ENCODE data around the gene NRXN3. TPM values are rescaled to one million over a fixed set of nuclear protein-coding genes. Genes with fewer than 3 reads are reported as not detected.

Gene NRXN3
- total RNA-seq, 2 experiments from 2014 or later: not detected

GRCh38 chr14:79871136-79871535 is 1701.0 kb downstream of the NRXN3 start:
- H3K27me3 Mint-ChIP-seq: no peaks in the 10 kb centered on the region
- no peaks in the 10 kb centered on the region for H3K36me3 Mint-ChIP-seq (ENCODE audit: low read depth)
- DNase-seq: no peak
- ChIA-PET CTCF (no interaction called here), POLR2A (no interaction called here)
- H3K27ac Mint-ChIP-seq: no peak overlapping the region
- H3K4me1 Mint-ChIP-seq: no peaks in the 10 kb centered on the region
- H3K4me3 Mint-ChIP-seq: no peak overlapping the region
- peaks cover 3% of the 10 kb centered on the region for H3K9me3 Mint-ChIP-seq

- ChIA-PET POLR2A (no interaction called here), CTCF (no interaction called here)
- no peak for DNase-seq
- Mint-ChIP-seq H3K27me3 (no peaks in the 10 kb centered on the region), H3K4me3 (no peak overlapping the region), H3K27ac (no peak overlapping the region), H3K4me1 (no peaks in the 10 kb centered on the region), H3K9me3 (peaks cover 2% of the 10 kb centered on the region), H3K36me3 (ENCODE audit: low read depth) (no peaks in the 10 kb centered on the region)
These were observed 1708.1 kb downstream of the NRXN3 start for GRCh38 chr14:79878229-79878628.

- no peak overlapping the region for H3K27ac Mint-ChIP-seq
- no peaks in the 10 kb centered on the region for H3K36me3 Mint-ChIP-seq (ENCODE audit: low read depth)
- peaks cover 2% of the 10 kb centered on the region for H3K9me3 Mint-ChIP-seq
- H3K4me1 Mint-ChIP-seq: no peaks in the 10 kb centered on the region
- no peak overlapping the region for H3K4me3 Mint-ChIP-seq
- no peak for DNase-seq
- H3K27me3 Mint-ChIP-seq: no peaks in the 10 kb centered on the region
- ChIA-PET CTCF (no interaction called here), POLR2A (no interaction called here)
These were observed 1708.6 kb downstream of the NRXN3 start for GRCh38 chr14:79878785-79879184.

- H3K9me3 Mint-ChIP-seq: peaks cover 1% of the 10 kb centered on the region
- no peaks in the 10 kb centered on the region for H3K36me3 Mint-ChIP-seq (ENCODE audit: low read depth)
- ChIA-PET CTCF (no interaction called here), POLR2A (no interaction called here)
- H3K4me1 Mint-ChIP-seq: no peaks in the 10 kb centered on the region
- DNase-seq: no peak
- no peaks in the 10 kb centered on the region for H3K27me3 Mint-ChIP-seq
- H3K4me3 Mint-ChIP-seq: no peak overlapping the region
- H3K27ac Mint-ChIP-seq: no peak overlapping the region
These were observed 1711.1 kb downstream of the NRXN3 start for GRCh38 chr14:79881299-79881698.

- DNase-seq: no peak
- H3K9me3 Mint-ChIP-seq: no peaks in the 10 kb centered on the region
- H3K36me3 Mint-ChIP-seq (ENCODE audit: low read depth): no peaks in the 10 kb centered on the region
- no peak overlapping the region for H3K4me3 Mint-ChIP-seq
- no peaks in the 10 kb centered on the region for H3K4me1 Mint-ChIP-seq
- no peak overlapping the region for H3K27ac Mint-ChIP-seq
- POLR2A ChIA-PET: no interaction called here
- CTCF ChIA-PET: no interaction called here
- no peaks in the 10 kb centered on the region for H3K27me3 Mint-ChIP-seq
These were observed 1720.4 kb downstream of the NRXN3 start for GRCh38 chr14:79890527-79890926.

GRCh38 chr14:79896009-79896408 is 1725.8 kb downstream of the NRXN3 start:
- ChIA-PET CTCF (no interaction called here), POLR2A (no interaction called here)
- Mint-ChIP-seq H3K4me3 (no peak overlapping the region), H3K27me3 (no peaks in the 10 kb centered on the region), H3K9me3 (peaks cover 2% of the 10 kb centered on the region), H3K27ac (no peak overlapping the region), H3K36me3 (ENCODE audit: low read depth) (no peaks in the 10 kb centered on the region), H3K4me1 (no peaks in the 10 kb centered on the region)
- no peak for DNase-seq

GRCh38 chr14:79899610-79900009 is 1729.4 kb downstream of the NRXN3 start:
- ChIA-PET CTCF (no interaction called here), POLR2A (no interaction called here)
- DNase-seq: no peak
- Mint-ChIP-seq H3K27ac (no peak overlapping the region), H3K36me3 (ENCODE audit: low read depth) (no peaks in the 10 kb centered on the region), H3K4me1 (no peaks in the 10 kb centered on the region), H3K4me3 (no peak overlapping the region), H3K9me3 (peaks cover 2% of the 10 kb centered on the region), H3K27me3 (no peaks in the 10 kb centered on the region)

- H3K9me3 Mint-ChIP-seq: no peaks in the 10 kb centered on the region
- CTCF ChIA-PET: no interaction called here
- no peaks in the 10 kb centered on the region for H3K4me1 Mint-ChIP-seq
- no peaks in the 10 kb centered on the region for H3K36me3 Mint-ChIP-seq (ENCODE audit: low read depth)
- no peak overlapping the region for H3K4me3 Mint-ChIP-seq
- H3K27ac Mint-ChIP-seq: no peak overlapping the region
- POLR2A ChIA-PET: no interaction called here
- H3K27me3 Mint-ChIP-seq: no peaks in the 10 kb centered on the region
- DNase-seq: no peak
These were observed 1734.3 kb downstream of the NRXN3 start for GRCh38 chr14:79904497-79904896.

- POLR2A ChIA-PET: no interaction called here
- CTCF ChIA-PET: no interaction called here
- no peaks in the 10 kb centered on the region for H3K4me1 Mint-ChIP-seq
- no peak for DNase-seq
- H3K4me3 Mint-ChIP-seq: no peak overlapping the region
- no peaks in the 10 kb centered on the region for H3K9me3 Mint-ChIP-seq
- H3K27ac Mint-ChIP-seq: no peak overlapping the region
- H3K27me3 Mint-ChIP-seq: no peaks in the 10 kb centered on the region
- H3K36me3 Mint-ChIP-seq (ENCODE audit: low read depth): no peaks in the 10 kb centered on the region
These were observed 1736.8 kb downstream of the NRXN3 start for GRCh38 chr14:79906994-79907393.

- ChIA-PET CTCF (no interaction called here), POLR2A (no interaction called here)
- H3K9me3 Mint-ChIP-seq: peaks cover 10% of the 10 kb centered on the region
- no peak overlapping the region for H3K4me3 Mint-ChIP-seq
- H3K27me3 Mint-ChIP-seq: no peaks in the 10 kb centered on the region
- H3K36me3 Mint-ChIP-seq (ENCODE audit: low read depth): no peaks in the 10 kb centered on the region
- no peak for DNase-seq
- no peak overlapping the region for H3K27ac Mint-ChIP-seq
- no peaks in the 10 kb centered on the region for H3K4me1 Mint-ChIP-seq
These were observed 1739.9 kb downstream of the NRXN3 start for GRCh38 chr14:79910086-79910485.

- no peak for DNase-seq
- H3K27me3 Mint-ChIP-seq: no peaks in the 10 kb centered on the region
- H3K9me3 Mint-ChIP-seq: peaks cover 10% of the 10 kb centered on the region
- ChIA-PET POLR2A (no interaction called here), CTCF (no interaction called here)
- no peak overlapping the region for H3K4me3 Mint-ChIP-seq
- H3K4me1 Mint-ChIP-seq: no peaks in the 10 kb centered on the region
- no peaks in the 10 kb centered on the region for H3K36me3 Mint-ChIP-seq (ENCODE audit: low read depth)
- no peak overlapping the region for H3K27ac Mint-ChIP-seq
These were observed 1741.6 kb downstream of the NRXN3 start for GRCh38 chr14:79911744-79912143.

GRCh38 chr14:79914595-79914994 is 1744.4 kb downstream of the NRXN3 start:
- Mint-ChIP-seq H3K36me3 (ENCODE audit: low read depth) (no peaks in the 10 kb centered on the region), H3K4me1 (no peaks in the 10 kb centered on the region), H3K27me3 (no peaks in the 10 kb centered on the region), H3K27ac (no peak overlapping the region), H3K4me3 (no peak overlapping the region), H3K9me3 (peaks cover 10% of the 10 kb centered on the region)
- no peak for DNase-seq
- CTCF ChIA-PET: no interaction called here
- POLR2A ChIA-PET: no interaction called here

- no peaks in the 10 kb centered on the region for H3K4me1 Mint-ChIP-seq
- POLR2A ChIA-PET: no interaction called here
- no peaks in the 10 kb centered on the region for H3K36me3 Mint-ChIP-seq (ENCODE audit: low read depth)
- H3K27me3 Mint-ChIP-seq: no peaks in the 10 kb centered on the region
- H3K4me3 Mint-ChIP-seq: no peak overlapping the region
- no peak overlapping the region for H3K27ac Mint-ChIP-seq
- no peak for DNase-seq
- CTCF ChIA-PET: no interaction called here
- H3K9me3 Mint-ChIP-seq: peaks cover 10% of the 10 kb centered on the region
These were observed 1745.2 kb downstream of the NRXN3 start for GRCh38 chr14:79915406-79915805.

GRCh38 chr14:79916281-79916680 is 1746.1 kb downstream of the NRXN3 start:
- Mint-ChIP-seq H3K36me3 (ENCODE audit: low read depth) (no peaks in the 10 kb centered on the region), H3K4me1 (no peaks in the 10 kb centered on the region), H3K4me3 (no peak overlapping the region), H3K27me3 (no peaks in the 10 kb centered on the region), H3K9me3 (peaks cover 10% of the 10 kb centered on the region), H3K27ac (no peak overlapping the region)
- CTCF ChIA-PET: no interaction called here
- POLR2A ChIA-PET: no interaction called here
- no peak for DNase-seq

- Mint-ChIP-seq H3K27ac (no peak overlapping the region), H3K27me3 (no peaks in the 10 kb centered on the region), H3K4me1 (no peaks in the 10 kb centered on the region), H3K4me3 (no peak overlapping the region), H3K36me3 (ENCODE audit: low read depth) (no peaks in the 10 kb centered on the region), H3K9me3 (peaks cover 10% of the 10 kb centered on the region)
- DNase-seq: no peak
- ChIA-PET POLR2A (no interaction called here), CTCF (no interaction called here)
These were observed 1746.7 kb downstream of the NRXN3 start for GRCh38 chr14:79916892-79917291.
